ENCODE data around the gene SIAH1. TPM values are rescaled to one million over a fixed set of nuclear protein-coding genes. Genes with fewer than 3 reads are reported as not detected.

SIAH1 gene
- 10 to 100 TPM in 5 of 6 experiments, 1 to 10 TPM in 1; 8.1 to 14.0 (median 11.5) TPM for total RNA-seq
- long read RNA-seq, partial matches to known transcripts: 0 of 3 reads
- long read RNA-seq, other reads (novel, unspliced or antisense): 0 of 3 reads

GRCh38 chr16:48385253-48386150, at the start of gene SIAH1:
Gene SIAH1 (minus strand): TSS chr16:48385413. CDS start chr16:48362428, 22,985 bp downstream.
- DNase-seq (peak; percentile 88), ATAC-seq (peak; percentile 76 to 87 (median 80))
- Histone ChIP-seq H3K36me3 (no peaks in the 10 kb centered on the region), H3K9me3 (no peaks in the 10 kb centered on the region), H3K4me3 (peak within 1 kb of the TSS; percentile 79 to 96 (median 91)), H3K4me1 (peaks cover 0 to 31% (median 13%) of the 10 kb centered on the region in 4 donors), H3K27ac (peak within 1 kb of the TSS; percentile 99 to 100 (median 99)), H3K27me3 (no peaks in the 10 kb centered on the region)
- 0% methylated on average over 25 of the region's 105 CpGs for WGBS (ENCODE audit: insufficient coverage, low coverage, low lambda C conversion rate, missing lambda C conversion rate)
- intact Hi-C loops (cut with DNase I): no loop called here
- peak in 1 of 4 donors; percentile 13 for TF ChIP-seq CTCF (IDR thresholded peaks at IDR 0.05)
- TF ChIP-seq POLR2A (IDR thresholded peaks at IDR 0.05): peak; percentile 98

GRCh38 chr16:48434653-48435317, 49.6 kb upstream of the SIAH1 start:
- H3K36me3 ChIP-seq: no peaks in the 10 kb centered on the region
- DNase-seq (peak in 1 of 3 donors; percentile 30), ATAC-seq (peak; percentile 60 to 79 (median 72))
- 15% methylated on average over 4 of the region's 4 CpGs for WGBS (ENCODE audit: insufficient coverage, low coverage, low lambda C conversion rate, missing lambda C conversion rate)
- peak overlapping the region in 2 of 3 donors; percentile 18 to 40 for H3K27ac ChIP-seq
- intact Hi-C loops (cut with DNase I): no loop called here
- peaks cover 0 to 9% (median 0%) of the 10 kb centered on the region in 4 donors for H3K4me1 ChIP-seq
- no peaks in the 10 kb centered on the region for H3K27me3 ChIP-seq
- no peaks in the 10 kb centered on the region for H3K9me3 ChIP-seq
- H3K4me3 ChIP-seq: no peak overlapping the region
- TF ChIP-seq CTCF (IDR thresholded peaks at IDR 0.05) (no peak), POLR2A (IDR thresholded peaks at IDR 0.05) (no peak)

- H3K4me1 ChIP-seq: peaks cover 0 to 9% (median 0%) of the 10 kb centered on the region in 4 donors
- H3K9me3 ChIP-seq: no peaks in the 10 kb centered on the region
- H3K27me3 ChIP-seq: no peaks in the 10 kb centered on the region
- no peak overlapping the region for H3K4me3 ChIP-seq
- no peak for DNase-seq
- WGBS (ENCODE audit: insufficient coverage, low coverage, low lambda C conversion rate, missing lambda C conversion rate): 84% methylated on average over 5 of the region's 5 CpGs
- ATAC-seq: peak in 3 of 4 donors; percentile 34 to 54 (median 42)
- intact Hi-C loops (cut with DNase I): no loop called here
- TF ChIP-seq POLR2A (IDR thresholded peaks at IDR 0.05): no peak
- TF ChIP-seq CTCF (IDR thresholded peaks at IDR 0.05): no peak
- no peaks in the 10 kb centered on the region for H3K36me3 ChIP-seq
- H3K27ac ChIP-seq: peak overlapping the region in 2 of 3 donors; percentile 18 to 40
Measured at GRCh38 chr16:48433850-48434530, 48.8 kb upstream of the SIAH1 start.

GRCh38 chr16:48433116-48433849, 48.1 kb upstream of the SIAH1 start:
- TF ChIP-seq POLR2A (IDR thresholded peaks at IDR 0.05): no peak
- no peak for TF ChIP-seq CTCF (IDR thresholded peaks at IDR 0.05)
- H3K36me3 ChIP-seq: no peaks in the 10 kb centered on the region
- 73% methylated on average over 6 of the region's 18 CpGs for WGBS (ENCODE audit: insufficient coverage, low coverage, low lambda C conversion rate, missing lambda C conversion rate)
- H3K27ac ChIP-seq: no peak overlapping the region
- H3K27me3 ChIP-seq: no peaks in the 10 kb centered on the region
- intact Hi-C loops (cut with DNase I): no loop called here
- DNase-seq (no peak), ATAC-seq (peak in 1 of 4 donors; percentile 18)
- no peaks in the 10 kb centered on the region for H3K9me3 ChIP-seq
- peaks cover 0 to 9% (median 0%) of the 10 kb centered on the region in 4 donors for H3K4me1 ChIP-seq
- no peak overlapping the region for H3K4me3 ChIP-seq

Data from right lobe of liver (tissue), 6 donors.